ENCODE data around the gene RRAGA.

GRCh38 chr9:19085295-19085694 lies 36.1 kb downstream of the RRAGA start:
- TF ChIP-seq, protein P1, sequence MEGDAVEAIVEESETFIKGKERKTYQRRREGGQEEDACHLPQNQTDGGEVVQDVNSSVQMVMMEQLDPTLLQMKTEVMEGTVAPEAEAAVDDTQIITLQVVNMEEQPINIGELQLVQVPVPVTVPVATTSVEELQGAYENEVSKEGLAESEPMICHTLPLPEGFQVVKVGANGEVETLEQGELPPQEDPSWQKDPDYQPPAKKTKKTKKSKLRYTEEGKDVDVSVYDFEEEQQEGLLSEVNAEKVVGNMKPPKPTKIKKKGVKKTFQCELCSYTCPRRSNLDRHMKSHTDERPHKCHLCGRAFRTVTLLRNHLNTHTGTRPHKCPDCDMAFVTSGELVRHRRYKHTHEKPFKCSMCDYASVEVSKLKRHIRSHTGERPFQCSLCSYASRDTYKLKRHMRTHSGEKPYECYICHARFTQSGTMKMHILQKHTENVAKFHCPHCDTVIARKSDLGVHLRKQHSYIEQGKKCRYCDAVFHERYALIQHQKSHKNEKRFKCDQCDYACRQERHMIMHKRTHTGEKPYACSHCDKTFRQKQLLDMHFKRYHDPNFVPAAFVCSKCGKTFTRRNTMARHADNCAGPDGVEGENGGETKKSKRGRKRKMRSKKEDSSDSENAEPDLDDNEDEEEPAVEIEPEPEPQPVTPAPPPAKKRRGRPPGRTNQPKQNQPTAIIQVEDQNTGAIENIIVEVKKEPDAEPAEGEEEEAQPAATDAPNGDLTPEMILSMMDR (IDR thresholded peaks at IDR 0.05): peak in 1 of 4 experiments; percentile 22
- no peak for TF ChIP-seq EP300 (IDR thresholded peaks at IDR 0.05)
